HG02870 (cell line): Measurements from ENCODE around the gene HNRNPK.
A peak's percentile ranks its signal among the peaks of the same experiment; 100 is the strongest.

Source experiments
- ATAC-seq: cut with Tn5 transposase; IDR thresholded peaks from one replicate; pipeline ENCODE4 v1.9.1; 2021; ENCODE audit warnings: mild to moderate bottlenecking, moderate library complexity; ENCODE audit not compliant: unreplicated experiment

The HNRNPK gene

DNA sequence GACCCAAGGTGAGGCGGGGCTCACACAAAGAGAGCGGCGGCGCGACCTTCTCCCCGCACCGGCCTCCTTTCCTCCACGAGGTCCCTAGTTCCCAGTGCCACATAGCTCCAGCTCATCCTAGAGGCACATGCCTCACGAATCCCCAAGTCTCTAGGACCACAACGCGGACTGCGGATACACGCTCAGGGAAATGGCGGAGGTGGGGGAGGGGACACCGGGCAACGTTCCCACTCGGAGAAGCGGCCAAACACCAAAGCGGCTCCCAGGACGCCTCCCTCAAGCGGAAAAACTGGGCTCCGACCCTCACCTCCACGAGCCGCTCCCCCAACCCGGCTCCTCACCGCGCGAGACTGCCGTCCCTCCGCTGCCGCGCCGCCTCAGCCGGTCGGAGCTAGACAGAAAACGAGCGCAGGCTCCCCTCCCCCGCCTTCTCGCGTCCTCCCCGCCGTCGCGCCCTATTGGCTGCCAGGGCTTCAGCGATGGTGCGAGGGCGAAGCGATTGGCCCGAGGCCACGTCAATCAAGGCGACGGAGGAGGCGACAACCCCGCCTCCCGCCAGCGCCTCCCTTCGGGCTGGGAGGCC lies at the start of gene HNRNPK:
Gene HNRNPK (minus strand): TSS at position 404 of the 583 bp plus-strand sequence. CDS start 1,963 bp downstream, outside the sequence.
- peak; percentile 80 for ATAC-seq

DNA sequence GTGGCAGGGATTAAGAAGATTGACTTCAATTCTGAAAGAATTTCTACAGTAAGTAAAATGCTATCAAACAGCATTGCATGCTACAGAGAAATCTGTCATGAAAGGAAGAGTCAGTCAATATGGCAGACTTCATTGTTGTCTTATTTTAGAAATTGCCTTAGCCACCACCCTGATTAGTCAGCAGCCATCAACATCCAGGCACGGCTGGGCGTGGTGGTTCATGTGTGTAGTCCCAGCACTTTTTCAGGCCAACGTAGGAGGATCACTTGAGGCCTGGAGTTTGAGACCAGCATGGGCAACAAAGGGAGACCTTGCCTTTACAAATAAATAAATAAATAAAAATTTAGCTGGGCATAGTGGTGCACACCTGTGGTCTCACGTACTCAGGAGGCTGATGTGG lies 47.2 kb upstream of the HNRNPK start:
- no peak for ATAC-seq

DNA sequence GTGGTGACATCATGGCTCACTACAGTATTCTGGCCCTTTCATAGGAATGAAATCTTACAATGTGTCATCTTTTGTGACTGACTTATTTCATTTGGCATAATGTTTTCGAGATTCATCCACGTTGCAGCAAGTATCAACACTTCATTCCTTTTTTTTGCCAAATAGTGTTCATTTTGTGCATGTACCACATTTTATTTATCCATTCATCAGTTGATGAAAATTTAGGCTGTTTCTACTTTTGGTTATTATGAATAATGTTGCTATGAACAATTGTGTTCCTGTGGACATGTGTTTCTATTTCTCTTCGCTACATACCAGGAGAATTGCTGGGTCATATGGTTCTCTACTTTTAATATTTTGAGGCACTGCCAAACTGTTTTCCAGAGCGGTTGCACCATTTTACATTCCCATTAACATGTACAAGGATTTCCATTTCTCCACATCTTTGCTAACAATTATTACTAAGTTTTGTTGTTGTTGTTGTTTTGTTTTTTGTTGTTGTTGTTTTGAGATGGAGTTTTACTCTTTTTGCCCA lies 44.1 kb upstream of the HNRNPK start:
- no peak for ATAC-seq

DNA sequence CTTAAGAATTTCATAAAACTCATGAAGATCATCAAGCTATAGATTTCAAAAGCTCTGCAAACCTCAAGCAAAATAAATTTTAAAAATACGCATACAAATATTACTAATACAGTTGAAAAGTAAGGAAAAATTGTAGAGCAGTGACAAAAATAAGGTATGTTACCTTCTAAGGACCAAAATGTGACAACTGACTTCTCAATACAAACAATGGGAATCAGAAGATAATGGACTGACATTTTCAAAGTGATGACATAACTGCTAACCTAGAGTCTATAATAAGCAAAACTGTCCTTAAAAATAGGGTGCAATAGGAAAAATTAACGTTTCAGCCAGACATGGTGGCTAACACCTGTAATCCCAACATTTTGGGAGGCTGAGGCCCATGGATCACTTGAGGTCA lies 27.6 kb upstream of the HNRNPK start:
- no peak for ATAC-seq

DNA sequence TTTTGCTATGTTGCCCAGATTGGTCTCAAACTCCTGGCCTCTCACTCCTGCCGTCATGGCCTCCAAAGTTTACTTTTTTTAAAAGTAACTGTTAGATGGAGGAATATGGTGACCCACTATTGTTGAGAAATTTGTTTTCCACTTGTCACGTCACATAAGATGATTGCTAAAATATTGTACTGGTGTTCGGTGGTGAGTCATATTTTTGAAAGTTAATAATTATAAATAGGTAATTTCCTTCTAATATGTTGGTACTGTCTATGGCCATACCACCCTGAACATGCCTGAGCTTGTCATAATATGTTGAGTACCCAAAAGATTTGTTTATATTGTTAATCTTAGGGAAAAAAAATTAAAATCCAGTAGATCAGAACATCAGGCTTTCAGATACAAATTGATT lies 23.2 kb upstream of the HNRNPK start:
- ATAC-seq: no peak

DNA sequence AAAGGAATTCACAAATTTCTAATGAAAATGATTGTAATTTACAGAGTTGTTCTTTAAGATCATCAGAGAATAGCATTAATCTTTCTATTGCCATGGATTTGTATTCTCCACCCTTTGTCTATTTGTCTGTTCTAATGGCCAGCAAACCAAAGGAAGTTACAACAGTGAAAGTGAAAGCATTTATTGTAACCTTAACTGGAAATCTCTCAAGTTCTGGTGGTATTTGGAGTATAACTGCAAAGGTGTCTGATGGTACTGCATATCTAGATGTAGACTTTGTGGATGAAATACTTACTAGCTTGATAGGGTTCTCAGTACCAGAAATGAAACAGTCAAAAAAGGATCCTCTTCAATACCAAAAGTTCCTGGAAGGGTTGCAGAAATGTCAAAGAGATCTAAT lies 22.3 kb upstream of the HNRNPK start:
- peak; percentile 82 for ATAC-seq

DNA sequence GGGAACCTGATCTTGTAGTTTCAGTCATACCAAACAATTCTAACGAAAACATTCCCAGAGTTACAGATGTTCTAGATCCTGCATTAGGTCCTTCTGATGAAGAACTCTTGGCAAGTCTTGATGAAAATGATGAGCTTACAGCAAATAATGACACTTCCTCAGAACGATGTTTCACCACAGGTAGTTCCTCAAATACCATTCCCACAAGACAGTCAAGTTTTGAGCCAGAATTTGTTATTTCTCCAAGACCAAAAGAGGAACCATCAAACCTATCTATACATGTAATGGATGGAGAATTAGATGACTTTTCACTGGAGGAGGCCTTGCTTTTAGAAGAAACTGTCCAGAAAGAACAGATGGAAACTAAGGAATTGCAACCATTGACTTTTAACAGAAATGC lies 21.6 kb upstream of the HNRNPK start:
- no peak for ATAC-seq

DNA sequence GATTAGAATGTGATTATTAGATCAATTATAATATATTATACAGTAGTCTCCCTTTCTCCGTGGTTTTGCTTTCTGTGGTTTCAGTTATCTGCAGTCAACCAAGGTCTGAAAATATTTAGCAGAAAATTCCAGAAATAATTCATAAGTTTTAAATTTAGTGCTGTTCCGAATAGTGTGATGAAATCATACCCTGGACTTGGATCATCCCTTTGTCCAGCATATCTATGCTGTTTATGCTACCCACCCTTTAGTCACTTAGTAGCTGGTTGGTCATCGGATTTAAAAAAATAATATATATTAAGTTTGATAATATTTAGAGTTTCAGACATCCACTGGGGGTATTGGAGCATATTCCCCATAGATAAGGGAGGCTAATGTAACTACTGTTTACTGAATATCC lies 20.2 kb upstream of the HNRNPK start:
- no peak for ATAC-seq

DNA sequence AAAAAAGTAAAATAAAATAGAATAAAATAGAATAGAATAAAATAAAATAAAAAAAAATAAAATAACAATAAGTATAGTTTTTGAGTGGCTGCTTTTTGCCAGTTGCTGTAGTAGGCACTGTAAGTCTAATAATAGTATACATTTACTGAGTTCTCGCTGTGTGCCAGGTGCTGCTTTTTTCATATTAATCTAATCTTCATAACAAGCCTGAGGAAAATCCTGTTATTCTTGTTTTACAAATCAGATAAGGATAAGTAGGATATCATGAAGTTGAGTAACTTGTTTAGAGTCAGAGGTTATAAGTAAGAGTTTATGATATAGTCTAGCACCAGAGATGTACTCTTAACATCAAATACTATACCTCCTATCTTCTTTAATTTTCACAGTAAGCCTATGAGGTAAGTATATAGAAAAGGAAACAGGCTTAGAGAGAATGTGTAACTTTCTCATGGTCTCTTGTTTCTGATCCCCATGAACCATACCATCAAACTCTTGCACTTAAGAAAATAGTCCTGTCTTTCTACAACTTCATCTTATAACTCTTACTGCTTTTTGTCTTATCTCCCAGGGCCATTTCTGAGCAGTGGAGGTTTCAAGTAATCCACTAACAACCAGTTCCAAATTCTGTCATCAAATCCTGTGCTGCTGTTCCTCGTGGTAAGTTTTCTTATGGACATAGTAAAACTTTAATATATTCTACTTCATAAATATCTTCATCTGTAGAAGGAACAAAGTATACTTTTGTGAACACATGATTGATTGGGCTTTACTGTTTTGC lies 19.3 kb upstream of the HNRNPK start:
- ATAC-seq: no peak

DNA sequence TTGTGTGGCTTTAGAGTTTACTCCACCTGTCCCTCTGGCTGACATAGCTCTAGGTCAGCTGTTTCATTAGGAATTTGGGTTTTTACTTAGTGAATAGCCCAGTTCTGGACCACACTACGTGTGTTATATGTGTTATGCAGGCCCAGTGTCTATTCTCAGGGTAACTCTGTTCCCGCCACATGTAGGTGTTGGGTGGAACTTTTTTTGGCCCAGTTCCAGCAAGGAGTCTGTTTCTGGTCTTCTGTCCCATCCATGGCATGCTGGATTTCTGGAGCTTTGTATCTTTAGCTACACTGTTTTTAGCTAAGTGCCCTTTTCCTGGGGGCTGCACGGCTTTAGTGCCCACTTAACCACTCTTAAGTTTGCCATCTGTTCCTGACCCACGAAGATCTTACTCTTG lies 16.1 kb upstream of the HNRNPK start:
- no peak for ATAC-seq

DNA sequence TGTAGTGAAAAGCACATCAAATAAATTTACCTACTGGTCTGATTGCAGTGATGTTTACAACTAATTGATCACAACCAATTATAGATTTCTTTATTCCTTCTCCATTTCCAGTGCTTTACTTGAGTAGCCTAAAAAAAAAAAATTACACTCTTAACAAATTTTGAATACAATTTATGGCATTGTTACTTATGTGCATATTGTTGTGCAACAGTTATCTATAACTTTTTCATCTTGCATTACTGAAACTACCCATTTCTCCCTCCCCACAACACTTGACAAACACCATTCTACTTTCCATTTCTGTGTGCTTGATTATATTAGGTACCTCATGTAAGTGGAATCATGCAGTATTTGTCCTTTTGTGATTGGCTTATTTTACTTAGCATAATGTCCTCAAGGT lies 12.9 kb upstream of the HNRNPK start:
- ATAC-seq: no peak

DNA sequence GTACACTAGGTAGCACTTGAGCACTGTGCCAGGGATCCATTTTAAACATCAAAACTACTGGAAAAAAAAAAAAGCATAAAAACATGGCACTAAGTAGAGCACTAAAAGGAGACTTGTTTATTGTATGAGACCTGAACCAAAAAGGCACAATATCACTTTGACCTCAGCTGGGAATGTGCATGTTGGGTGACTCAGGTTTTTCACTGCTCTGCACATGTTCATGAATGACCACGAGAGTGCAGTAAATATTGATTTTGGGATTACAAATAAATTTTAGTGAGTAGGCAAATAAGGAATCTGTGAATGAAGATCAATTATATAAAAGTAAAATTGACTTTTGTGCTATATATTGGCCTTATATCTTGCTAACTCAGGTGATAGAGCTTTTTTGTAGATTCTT lies 12.4 kb upstream of the HNRNPK start:
- ATAC-seq: no peak

DNA sequence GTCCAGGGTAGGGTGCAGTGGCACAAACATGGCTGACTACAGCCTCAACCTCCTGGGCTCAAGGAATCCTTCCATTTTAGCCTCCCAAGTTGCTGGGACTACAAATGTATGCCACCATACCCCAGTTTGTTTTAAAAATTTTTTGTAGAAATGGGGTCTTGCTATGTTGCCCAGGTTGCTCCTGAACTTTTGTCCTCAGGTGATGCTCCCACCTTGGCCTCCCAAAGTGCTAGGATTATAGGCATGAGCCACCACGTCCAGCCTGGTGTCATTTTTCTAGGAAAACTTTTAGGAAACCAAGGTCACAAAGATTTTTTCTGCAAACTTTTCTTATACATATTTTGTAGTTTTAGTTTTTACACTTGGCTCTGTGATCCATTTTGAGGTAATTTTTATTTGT lies 11.3 kb upstream of the HNRNPK start:
- ATAC-seq: no peak

DNA sequence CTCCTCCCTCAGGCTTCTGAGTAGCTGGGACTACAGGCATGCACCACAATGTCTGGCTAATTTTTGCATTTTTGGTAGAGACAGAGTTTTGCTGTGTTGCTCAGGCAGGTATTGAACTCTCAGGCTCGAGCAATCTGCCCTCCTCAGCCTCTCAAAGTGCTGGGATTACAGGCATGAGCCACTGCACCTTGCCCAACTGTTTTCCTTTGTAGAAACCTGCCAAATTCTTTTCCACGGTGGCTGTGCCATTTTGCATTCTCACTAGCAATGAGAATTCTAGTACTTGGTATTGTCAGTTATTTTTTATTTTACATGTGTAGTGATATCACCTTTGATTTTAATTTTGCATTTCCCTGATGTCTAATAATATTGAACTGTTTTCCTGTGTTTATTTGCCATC lies 8.4 kb upstream of the HNRNPK start:
- no peak for ATAC-seq

DNA sequence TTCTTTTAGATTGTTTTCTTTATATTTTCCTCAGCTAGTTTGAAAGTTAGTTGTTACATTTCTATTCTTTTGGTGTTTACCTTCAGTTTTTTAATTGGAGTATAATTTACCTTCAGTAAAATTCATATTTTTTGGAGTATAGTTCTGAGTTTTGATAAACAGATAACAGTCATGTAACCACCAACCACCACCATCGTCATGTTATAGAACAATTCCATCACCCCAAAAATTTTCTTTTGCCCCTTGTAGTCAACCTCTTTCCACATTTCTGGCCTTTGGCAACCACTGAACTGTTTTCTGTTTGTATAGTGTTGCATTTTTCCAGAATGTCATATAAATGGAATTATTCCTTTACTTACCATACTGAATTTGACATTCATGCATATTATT lies 7.4 kb upstream of the HNRNPK start:
- ATAC-seq: no peak

DNA sequence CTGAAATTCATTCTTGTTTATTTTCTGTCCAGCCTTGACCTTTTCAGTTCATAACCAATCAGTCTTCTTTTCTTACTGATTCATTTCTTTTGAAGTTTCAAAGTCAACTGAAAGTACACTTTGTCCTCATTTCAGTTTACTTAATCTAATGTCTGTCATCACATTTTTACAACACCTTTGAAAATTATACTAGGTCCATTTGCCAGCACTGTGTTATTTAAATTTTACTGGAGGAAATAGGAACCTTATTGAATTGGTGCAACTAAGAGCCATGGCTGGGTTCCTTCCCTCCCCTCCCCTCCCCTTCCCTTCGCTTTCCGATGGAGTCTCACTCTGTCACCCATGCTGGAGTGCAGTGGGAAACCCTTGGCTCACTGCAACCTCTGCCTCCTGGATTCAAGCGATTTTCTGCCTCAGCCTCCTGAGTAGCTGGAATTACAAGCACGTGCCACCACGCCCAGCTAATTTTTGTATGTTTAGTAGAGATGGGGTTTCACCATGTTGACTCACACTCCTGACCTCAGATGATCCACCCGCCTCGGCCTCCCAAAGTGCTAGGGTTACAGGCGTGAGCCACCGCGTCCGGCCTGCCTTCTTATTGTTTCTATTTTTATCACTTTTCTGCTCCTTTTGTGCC lies 6.9 kb upstream of the HNRNPK start:
- no peak for ATAC-seq

DNA sequence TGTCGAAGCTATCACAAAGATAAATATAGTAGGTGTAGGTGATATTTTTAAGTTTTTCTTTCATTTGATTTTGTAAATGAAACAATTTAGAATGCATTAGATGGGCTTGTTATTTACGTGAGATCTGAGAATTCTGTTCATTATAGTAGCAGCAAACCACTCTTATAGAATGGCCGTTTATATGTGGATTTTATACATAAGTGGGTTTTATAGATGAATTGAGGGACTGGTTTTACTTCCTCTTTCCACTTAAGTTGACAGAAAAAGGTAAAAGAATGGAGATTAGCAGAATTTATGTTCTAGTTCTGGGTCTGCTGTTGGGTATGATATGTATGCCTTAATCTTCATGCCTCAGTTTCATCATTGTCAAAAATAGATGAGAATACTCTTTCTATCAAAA lies 6.2 kb upstream of the HNRNPK start:
- no peak for ATAC-seq

DNA sequence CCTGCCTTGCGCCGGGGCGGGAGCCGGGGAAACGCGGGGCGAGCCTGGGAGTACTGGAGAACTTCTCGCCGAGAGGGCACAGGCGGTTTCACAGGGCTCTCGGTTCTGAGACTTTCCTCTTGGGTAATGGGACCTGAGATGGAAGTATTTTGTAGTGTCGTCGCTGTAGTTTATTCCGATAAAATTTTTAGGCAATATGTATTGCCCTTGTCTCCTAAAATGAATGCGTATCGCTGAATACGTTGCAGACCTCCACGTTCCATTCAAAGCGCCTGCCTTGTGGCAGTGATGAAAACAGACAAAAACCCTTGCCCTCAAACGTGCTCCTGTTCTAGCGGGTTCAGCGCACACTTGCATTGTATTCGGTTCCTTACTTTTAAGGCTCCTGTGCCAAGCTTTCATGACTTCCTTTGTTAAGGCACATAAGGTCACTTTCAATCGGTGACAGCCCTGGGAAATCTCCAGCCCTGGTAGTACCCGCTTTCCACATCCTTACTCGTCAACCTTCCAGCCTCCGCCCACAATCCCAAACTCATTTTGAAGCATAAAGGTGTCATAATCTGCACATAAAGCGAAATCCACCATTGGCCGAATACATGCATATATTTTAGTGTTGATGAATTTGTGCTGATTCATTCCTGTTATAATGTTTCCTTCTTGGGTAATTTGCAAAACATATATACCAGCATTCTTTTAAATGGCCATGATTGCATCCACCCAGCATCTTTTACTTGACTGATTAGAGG lies 1.3 kb upstream of the HNRNPK start:
- ATAC-seq: no peak

DNA sequence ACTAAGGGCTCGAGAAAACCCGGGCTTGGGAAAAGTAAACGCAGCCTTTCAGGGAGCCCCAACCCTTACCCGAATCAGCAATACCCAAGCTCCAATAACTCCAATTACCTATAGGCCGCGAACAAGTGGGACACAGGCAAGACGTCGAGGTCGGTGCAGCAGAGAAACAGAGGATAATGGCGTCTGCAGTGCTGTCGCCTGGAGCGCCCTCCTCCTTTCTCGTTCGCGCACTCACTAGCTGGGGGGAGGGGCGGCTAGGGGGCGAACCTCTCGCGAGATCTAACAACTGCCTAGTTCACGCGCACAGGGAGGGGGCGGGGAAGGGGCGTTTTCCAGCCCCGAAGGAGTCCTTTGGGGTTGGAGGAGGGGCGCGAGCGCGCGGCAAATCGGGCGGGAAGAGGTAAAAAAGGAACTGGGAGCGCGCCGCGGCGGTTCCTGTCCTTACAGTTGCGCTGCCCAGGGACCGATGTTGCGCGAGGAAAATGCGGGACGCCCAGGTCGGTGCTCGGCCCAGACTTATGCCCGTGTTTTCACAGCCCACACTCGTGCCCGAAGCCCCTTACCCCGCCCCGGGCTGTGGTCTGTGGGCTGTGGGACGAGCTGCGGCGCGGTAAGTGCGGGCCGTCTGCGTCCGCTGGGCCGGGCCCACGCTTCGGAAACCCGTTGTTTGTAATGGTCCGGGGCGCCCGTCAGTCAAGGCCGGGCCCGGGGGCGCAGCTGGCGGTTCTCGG lies 545 bp upstream of the HNRNPK start, which contains the start of gene RMI1:
Gene RMI1 (plus strand): TSS at position 411 of the 731 bp plus-strand sequence. CDS start 20,182 bp downstream, outside the sequence.
- peak; percentile 64 for ATAC-seq

DNA sequence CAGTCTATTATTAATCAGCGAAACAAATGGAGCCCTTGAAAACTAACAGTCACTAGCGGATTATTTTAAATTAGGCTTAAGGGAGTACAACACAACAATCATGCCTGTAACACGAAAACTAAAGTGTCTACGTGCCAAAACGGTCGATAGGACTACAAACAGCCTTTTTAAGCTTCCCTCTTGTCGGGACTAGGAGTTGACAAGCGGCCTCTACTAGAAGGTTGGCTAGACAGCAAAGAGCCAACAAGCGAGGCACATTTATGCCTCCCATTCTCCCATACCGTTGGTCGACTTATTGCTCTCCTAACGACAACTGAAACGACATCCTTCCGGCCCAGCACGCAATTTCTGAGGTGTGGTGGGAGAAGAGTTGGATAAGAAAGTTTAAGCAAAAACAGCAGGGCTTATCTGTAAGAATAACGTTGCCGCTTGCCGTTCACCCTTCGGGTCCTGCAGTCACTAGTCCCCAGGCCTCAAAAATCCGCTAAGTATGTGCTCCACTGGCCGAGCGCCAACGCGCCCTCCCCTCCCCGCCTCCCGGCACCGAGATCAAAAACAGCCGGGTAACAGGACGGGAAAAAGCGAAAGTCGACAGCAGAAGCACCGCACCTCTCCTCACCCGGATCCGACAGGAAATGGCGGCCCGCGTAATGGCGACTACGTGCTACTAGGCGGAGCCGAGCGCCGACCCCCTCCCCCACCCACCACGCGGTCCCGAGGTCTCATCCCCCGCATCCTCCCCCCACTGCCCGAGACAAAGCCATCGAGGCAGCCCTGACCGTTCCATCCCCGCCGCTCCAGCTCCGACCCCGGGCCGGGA lies 813 bp downstream of the HNRNPK start:
- ATAC-seq: peak; percentile 22
